GM12878 (cell line): ENCODE measurements around the gene FOXP1. TPM values are rescaled to one million over a fixed set of nuclear protein-coding genes. Genes with fewer than 3 reads are reported as not detected.

Experiments used
- ATAC-seq: fragments of 200-7000 bp; cut with Tn5 transposase; 3 replicates; pipeline ENCODE4 v1.9.1; 2020; ENCODE audit warnings: mild to moderate bottlenecking, moderate library complexity
- BruUV-seq: library from RNA; stranded (reverse); fragments of 400-500 nt; replicated peaks from 2 replicates; lab custom pipeline; 2021; lab: Mats Ljungman, UMichigan
- CTCF ChIA-PET: fragments of 300-600 bp; sonication (Branson Sonifier 250); formaldehyde crosslinking; extraction: SDS; loops from one replicate; lab custom pipeline; 2021; ENCODE audit warnings: inconsistent platforms; lab: Yijun Ruan, JAX
- POLR2A ChIA-PET: fragments of 350-600 bp; formaldehyde crosslinking; extraction: SDS; loops from one replicate; lab custom pipeline; 2021; ENCODE audit warnings: inconsistent platforms; lab: Charles Lee
- RAD21 ChIA-PET: fragments of 300-600 bp; sonication (Branson Sonifier 250); formaldehyde crosslinking; loops from one replicate; lab custom pipeline; 2023; ENCODE audit warnings: antibody characterized with exemption; ENCODE audit not compliant: unreplicated experiment; lab: Charles Lee
- SMC1A ChIA-PET: fragments of 300-600 bp; sonication (Branson Sonifier 250); formaldehyde crosslinking; loops from one replicate; lab custom pipeline; 2023; ENCODE audit not compliant: unreplicated experiment, uncharacterized antibody; lab: Charles Lee
- DNase-seq: peaks from one replicate; pipeline ENCODE4 v3.0.0-alpha.2; 2011; ENCODE audit warnings: low read depth, low spot score
- FAIRE-seq: peaks from 3 replicates; lab custom pipeline; 2011; peaks lifted over from hg19 to GRCh38; lab: Jason Lieb, UNC
- H2AFZ ChIP-seq: 2 replicates; pipeline ENCODE4 v1.6.0; 2011; ENCODE audit warnings: low read depth, low read length, control low read depth; ENCODE audit not compliant: control insufficient read depth
- H3K27ac ChIP-seq: 2 replicates; pipeline ENCODE4 v1.5.1; 2011; ENCODE audit warnings: control low read depth; ENCODE audit not compliant: control insufficient read depth, insufficient read depth
- H3K27me3 ChIP-seq, 2 experiments: replicated peaks in 1 of 2; 2 replicates each; pipeline versions ENCODE4 v1.6.0 to v1.6.1; 2011; ENCODE audit warnings: low read length in 1 of 2; ENCODE audit not compliant: control insufficient read depth in 2 of 2, insufficient read depth in 2 of 2
- H3K36me3 ChIP-seq, 2 experiments: 2 replicates each; pipeline ENCODE4 v1.5.1; 2011; ENCODE audit warnings: low read length in 1 of 2; ENCODE audit not compliant: control insufficient read depth in 2 of 2, insufficient read depth in 2 of 2
- H3K4me1 ChIP-seq: 2 replicates; pipeline ENCODE4 v1.6.1; 2011; ENCODE audit warnings: mild to moderate bottlenecking, low read length, moderate library complexity, mixed read lengths; ENCODE audit not compliant: control insufficient read depth, insufficient read depth
- H3K4me2 ChIP-seq: 2 replicates; pipeline ENCODE4 v1.6.0; 2011; ENCODE audit warnings: control low read depth; ENCODE audit not compliant: control insufficient read depth, insufficient read depth
- H3K4me3 ChIP-seq: fragments of 200-600 bp; sonication (generic); 2 replicates; pipeline ENCODE4 v1.5.1; 2016
- H3K79me2 ChIP-seq: 2 replicates; pipeline ENCODE4 v1.6.0; 2011; ENCODE audit warnings: low read length; ENCODE audit not compliant: control insufficient read depth, insufficient read depth
- H3K9ac ChIP-seq: 2 replicates; pipeline ENCODE4 v1.8.0; 2011; ENCODE audit warnings: low read length, control low read depth, mixed read lengths; ENCODE audit not compliant: control insufficient read depth, insufficient read depth
- H3K9me3 ChIP-seq: replicated peaks from 3 replicates; pipeline ENCODE4 v1.5.1; 2011; ENCODE audit warnings: mild to moderate bottlenecking, low read length; ENCODE audit not compliant: control insufficient read depth, insufficient read depth
- H4K20me1 ChIP-seq: 2 replicates; pipeline ENCODE4 v1.6.0; 2011; ENCODE audit not compliant: control insufficient read depth, insufficient read depth
- BCL11A ChIP-seq: IDR thresholded peaks from 2 replicates; pipeline ENCODE4 v1.6.1; 2011; ENCODE audit warnings: low read depth, low read length
- BHLHE40 ChIP-seq, 2 experiments: fragments of 450-650 bp in 1 of 2; IDR thresholded peaks; 2 replicates each; pipeline ENCODE4 v1.6.1; 2011 to 2017; ENCODE audit warnings: low read depth in 2 of 2, borderline replicate concordance in 1 of 2, improper control_type of control experiment in 1 of 2, low read length in 1 of 2, mild to moderate bottlenecking in 1 of 2
- IKZF2 ChIP-seq, 2 experiments: fragments of 450-650 bp; IDR thresholded peaks; 2 replicates each; pipeline ENCODE4 v1.6.1; 2017; ENCODE audit warnings: mild to moderate bottlenecking in 2 of 2, moderate library complexity in 2 of 2
- KAT2A ChIP-seq: conservative IDR thresholded peaks from 2 replicates; pipeline ENCODE4 v1.6.1; 2011; ENCODE audit warnings: low read depth, low read length; ENCODE audit not compliant: control insufficient read depth
- PML ChIP-seq: IDR thresholded peaks from 2 replicates; pipeline ENCODE4 v1.6.1; 2012; ENCODE audit warnings: low read length, inconsistent platforms
- POLR2A ChIP-seq: IDR thresholded peaks from 2 replicates; pipeline ENCODE4 v1.6.1; 2011; ENCODE audit warnings: low read depth, mild to moderate bottlenecking, low read length
- RUNX3 ChIP-seq: IDR thresholded peaks from 2 replicates; pipeline ENCODE4 v1.6.1; 2012; ENCODE audit warnings: low read length, inconsistent platforms
- SMAD1 ChIP-seq: fragments of 450-650 bp; IDR thresholded peaks from 2 replicates; pipeline ENCODE4 v1.6.1; 2018; ENCODE audit warnings: mild to moderate bottlenecking, low read depth; ENCODE audit not compliant: partially characterized antibody
- SMAD5 ChIP-seq: IDR thresholded peaks from 2 replicates; pipeline ENCODE4 v1.6.1; 2016; ENCODE audit warnings: antibody characterized with exemption, low read depth
- SREBF2 ChIP-seq: IDR thresholded peaks from 2 replicates; pipeline ENCODE4 v1.6.1; 2012; ENCODE audit warnings: mild to moderate bottlenecking, low read length
- SUZ12 ChIP-seq: fragments of 200-600 bp; sonication (generic); IDR thresholded peaks from one replicate; pipeline ENCODE4 v1.6.1; 2018; ENCODE audit warnings: antibody characterized with exemption, mild to moderate bottlenecking; ENCODE audit not compliant: unreplicated experiment
- TAF1 ChIP-seq: IDR thresholded peaks from 2 replicates; pipeline ENCODE4 v1.6.1; 2011; ENCODE audit warnings: mild to moderate bottlenecking, low read depth, low read length, borderline replicate concordance
- TARDBP ChIP-seq: IDR thresholded peaks from 2 replicates; pipeline ENCODE4 v1.6.1; 2016; ENCODE audit warnings: borderline replicate concordance
- YBX1 ChIP-seq: fragments of 450-650 bp; IDR thresholded peaks from 2 replicates; pipeline ENCODE4 v1.6.1; 2016; ENCODE audit warnings: antibody characterized with exemption
- ZBED1 ChIP-seq: IDR thresholded peaks from 2 replicates; pipeline ENCODE4 v1.6.1; 2016; ENCODE audit warnings: borderline replicate concordance
- ZNF384 ChIP-seq: IDR thresholded peaks from 2 replicates; pipeline ENCODE4 v1.6.1; 2012; ENCODE audit warnings: low read depth, mild to moderate bottlenecking, low read length, improper control_type of control experiment, borderline replicate concordance
- WGBS: methylation state at CpG from one replicate; pipeline ENCODE4 v1.1.6; 2016; ENCODE audit warnings: low lambda C conversion rate; ENCODE audit not compliant: insufficient replicate concordance, insufficient coverage; ENCODE audit errors: missing lambda C conversion rate; 5-methylcytosine and 5-hydroxymethylcytosine counted together
- in situ Hi-C: fragments of 300-500 bp; cut with MboI; formaldehyde crosslinking; loops from 9 replicates; pipeline ENCODE4 v1.14.3; 2018; ENCODE audit warnings: mixed read lengths
- intact Hi-C: fragments of 100-400 bp; cut with micrococcal nuclease; formaldehyde crosslinking; loops from one replicate; pipeline ENCODE4 v1.14.2; 2022; ENCODE audit not compliant: unreplicated experiment
- polyA plus RNA-seq, 11 experiments: library from polyadenylated mRNA; depleted of rRNA in 4 of 11; unstranded in 6 of 11; stranded (reverse) in 5 of 11; fragments of >200 nt; fragmentation: Nextera tagmentation in 4 of 11; fragmentation: Illumina TruSeq in 1 of 11; extraction: Ambion mirVana in 4 of 11; extraction: Trizol in 1 of 11; gene quantifications; 1 replicate in 1 of 11; 2 replicates in 10 of 11; pipeline versions ENCODE4 v1.2.1 to v1.2.3, GENCODE V29; 2011 to 2016; ENCODE audit warnings: inconsistent platforms in 2 of 11, missing spikeins in 2 of 11, low read depth in 1 of 11
- total RNA-seq, 4 experiments: library from RNA; depleted of rRNA in 3 of 4; stranded (reverse); fragments of >200 nt in 3 of 4; fragmentation: Illumina TruSeq in 1 of 4; extraction: Trizol in 1 of 4; gene quantifications; 2 replicates each; pipeline versions ENCODE4 v1.2.1 to v1.2.3, GENCODE V29; 2013 to 2021
- TF ChIP-seq, protein P1 (sequence below): IDR thresholded peaks from 2 replicates; pipeline ENCODE4 v1.6.1; 2012; ENCODE audit warnings: low read length, inconsistent platforms
- TF ChIP-seq, protein P2 (sequence below): fragments of 150-350 bp; IDR thresholded peaks from 2 replicates; pipeline ENCODE4 v1.6.1; 2016; ENCODE audit warnings: low read depth, low read length
- TF ChIP-seq, protein P3 (sequence below): fragments of 450-650 bp; formaldehyde crosslinking; IDR thresholded peaks from 2 replicates; pipeline ENCODE4 v1.5.0; 2022; ENCODE audit warnings: mild to moderate bottlenecking, missing genetic modification characterization

FOXP1 gene
- total and polyA plus RNA-seq, 10 of the 15 experiments (the other 5 are each of a cell fraction or from before 2014, with no cell fraction given): 0.05 to 1.6 (median 0.20) TPM; not detected in 1

DNA sequence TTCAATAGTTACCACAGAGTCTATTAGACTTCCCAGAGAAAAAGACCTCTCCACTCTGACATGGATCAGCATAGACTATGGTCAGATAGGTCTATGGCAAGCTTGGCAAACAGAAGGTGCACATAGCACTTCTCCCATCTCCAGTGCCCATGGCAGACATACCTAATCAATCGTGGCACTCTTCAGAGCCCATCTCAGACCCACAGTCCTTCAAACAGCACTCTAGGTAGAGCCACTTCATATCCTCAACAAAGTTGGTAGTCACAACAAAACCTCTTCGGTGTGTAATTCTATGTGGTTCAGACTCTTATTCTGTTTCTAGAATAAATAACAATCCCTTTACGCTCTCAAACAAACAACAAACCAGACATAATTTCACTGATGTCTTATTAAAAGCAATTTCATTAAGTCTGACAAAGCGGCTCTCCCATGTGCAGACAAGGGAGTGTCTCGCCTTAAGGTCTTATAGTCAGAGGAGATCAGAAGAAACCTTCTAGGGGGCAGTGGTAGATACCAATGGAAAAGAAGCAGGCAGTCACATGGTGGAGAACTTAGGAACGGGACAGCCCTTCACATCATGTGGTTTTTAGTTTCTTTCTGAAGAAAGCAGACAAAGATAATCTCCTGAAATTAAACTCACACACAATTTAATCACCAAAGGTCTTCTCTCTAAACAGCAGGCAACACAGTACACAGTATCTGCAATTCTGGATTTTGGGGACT is 483.4 kb downstream of the FOXP1 start:
- peaks cover 0 to 7% of the 10 kb centered on the region in 2 experiments; a peak in 1 of 4 replicates for H3K27me3 ChIP-seq
- H3K36me3 ChIP-seq: no peaks in the 10 kb centered on the region
- H3K9me3 ChIP-seq: no peaks in the 10 kb centered on the region
- no peaks in the 10 kb centered on the region for H3K4me1 ChIP-seq
- intact Hi-C loops (no loop called here), in situ Hi-C loops (no loop called here)
- H2AFZ ChIP-seq: no peak overlapping the region
- no peak for FAIRE-seq
- no peak overlapping the region for H3K4me2 ChIP-seq
- ChIA-PET POLR2A (no interaction called here), CTCF (no interaction called here), RAD21 (no interaction called here), SMC1A (no interaction called here)
- no peak overlapping the region for H3K9ac ChIP-seq
- H3K4me3 ChIP-seq: no peak overlapping the region
- H3K27ac ChIP-seq: no peak overlapping the region
- whole genome bisulfite sequencing: 37% methylated on average over 6 of the region's 6 CpGs
- H3K79me2 ChIP-seq: no peaks in the 10 kb centered on the region
- H4K20me1 ChIP-seq: no peaks in the 10 kb centered on the region
- no peak for ATAC-seq
- DNase-seq: no peak
- BruUV-seq: no TSS peak
- no peak for TF ChIP-seq TARDBP
- TF ChIP-seq PML: no peak
- TF ChIP-seq ZBED1: no peak
- TF ChIP-seq BCL11A: no peak
- no peak for TF ChIP-seq KAT2A
- TF ChIP-seq SUZ12: no peak
- TF ChIP-seq BHLHE40 (IDR thresholded peaks at IDR 0.05; ENCODE audit: borderline replicate concordance in 1 of 2, low read depth in 2 of 2, low read length in 1 of 2): no peak
- no peak for TF ChIP-seq SMAD1
- TF ChIP-seq, protein P1, sequence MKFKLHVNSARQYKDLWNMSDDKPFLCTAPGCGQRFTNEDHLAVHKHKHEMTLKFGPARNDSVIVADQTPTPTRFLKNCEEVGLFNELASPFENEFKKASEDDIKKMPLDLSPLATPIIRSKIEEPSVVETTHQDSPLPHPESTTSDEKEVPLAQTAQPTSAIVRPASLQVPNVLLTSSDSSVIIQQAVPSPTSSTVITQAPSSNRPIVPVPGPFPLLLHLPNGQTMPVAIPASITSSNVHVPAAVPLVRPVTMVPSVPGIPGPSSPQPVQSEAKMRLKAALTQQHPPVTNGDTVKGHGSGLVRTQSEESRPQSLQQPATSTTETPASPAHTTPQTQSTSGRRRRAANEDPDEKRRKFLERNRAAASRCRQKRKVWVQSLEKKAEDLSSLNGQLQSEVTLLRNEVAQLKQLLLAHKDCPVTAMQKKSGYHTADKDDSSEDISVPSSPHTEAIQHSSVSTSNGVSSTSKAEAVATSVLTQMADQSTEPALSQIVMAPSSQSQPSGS: no peak
- TF ChIP-seq SMAD5: no peak
- TF ChIP-seq SREBF2: no peak
- no peak for TF ChIP-seq POLR2A
- TF ChIP-seq ZNF384: no peak
- TF ChIP-seq, protein P2, sequence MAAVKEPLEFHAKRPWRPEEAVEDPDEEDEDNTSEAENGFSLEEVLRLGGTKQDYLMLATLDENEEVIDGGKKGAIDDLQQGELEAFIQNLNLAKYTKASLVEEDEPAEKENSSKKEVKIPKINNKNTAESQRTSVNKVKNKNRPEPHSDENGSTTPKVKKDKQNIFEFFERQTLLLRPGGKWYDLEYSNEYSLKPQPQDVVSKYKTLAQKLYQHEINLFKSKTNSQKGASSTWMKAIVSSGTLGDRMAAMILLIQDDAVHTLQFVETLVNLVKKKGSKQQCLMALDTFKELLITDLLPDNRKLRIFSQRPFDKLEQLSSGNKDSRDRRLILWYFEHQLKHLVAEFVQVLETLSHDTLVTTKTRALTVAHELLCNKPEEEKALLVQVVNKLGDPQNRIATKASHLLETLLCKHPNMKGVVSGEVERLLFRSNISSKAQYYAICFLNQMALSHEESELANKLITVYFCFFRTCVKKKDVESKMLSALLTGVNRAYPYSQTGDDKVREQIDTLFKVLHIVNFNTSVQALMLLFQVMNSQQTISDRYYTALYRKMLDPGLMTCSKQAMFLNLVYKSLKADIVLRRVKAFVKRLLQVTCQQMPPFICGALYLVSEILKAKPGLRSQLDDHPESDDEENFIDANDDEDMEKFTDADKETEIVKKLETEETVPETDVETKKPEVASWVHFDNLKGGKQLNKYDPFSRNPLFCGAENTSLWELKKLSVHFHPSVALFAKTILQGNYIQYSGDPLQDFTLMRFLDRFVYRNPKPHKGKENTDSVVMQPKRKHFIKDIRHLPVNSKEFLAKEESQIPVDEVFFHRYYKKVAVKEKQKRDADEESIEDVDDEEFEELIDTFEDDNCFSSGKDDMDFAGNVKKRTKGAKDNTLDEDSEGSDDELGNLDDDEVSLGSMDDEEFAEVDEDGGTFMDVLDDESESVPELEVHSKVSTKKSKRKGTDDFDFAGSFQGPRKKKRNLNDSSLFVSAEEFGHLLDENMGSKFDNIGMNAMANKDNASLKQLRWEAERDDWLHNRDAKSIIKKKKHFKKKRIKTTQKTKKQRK: no peak
- no peak for TF ChIP-seq RUNX3
- no peak for TF ChIP-seq IKZF2 (IDR thresholded peaks at IDR 0.05)
- TF ChIP-seq, protein P3, sequence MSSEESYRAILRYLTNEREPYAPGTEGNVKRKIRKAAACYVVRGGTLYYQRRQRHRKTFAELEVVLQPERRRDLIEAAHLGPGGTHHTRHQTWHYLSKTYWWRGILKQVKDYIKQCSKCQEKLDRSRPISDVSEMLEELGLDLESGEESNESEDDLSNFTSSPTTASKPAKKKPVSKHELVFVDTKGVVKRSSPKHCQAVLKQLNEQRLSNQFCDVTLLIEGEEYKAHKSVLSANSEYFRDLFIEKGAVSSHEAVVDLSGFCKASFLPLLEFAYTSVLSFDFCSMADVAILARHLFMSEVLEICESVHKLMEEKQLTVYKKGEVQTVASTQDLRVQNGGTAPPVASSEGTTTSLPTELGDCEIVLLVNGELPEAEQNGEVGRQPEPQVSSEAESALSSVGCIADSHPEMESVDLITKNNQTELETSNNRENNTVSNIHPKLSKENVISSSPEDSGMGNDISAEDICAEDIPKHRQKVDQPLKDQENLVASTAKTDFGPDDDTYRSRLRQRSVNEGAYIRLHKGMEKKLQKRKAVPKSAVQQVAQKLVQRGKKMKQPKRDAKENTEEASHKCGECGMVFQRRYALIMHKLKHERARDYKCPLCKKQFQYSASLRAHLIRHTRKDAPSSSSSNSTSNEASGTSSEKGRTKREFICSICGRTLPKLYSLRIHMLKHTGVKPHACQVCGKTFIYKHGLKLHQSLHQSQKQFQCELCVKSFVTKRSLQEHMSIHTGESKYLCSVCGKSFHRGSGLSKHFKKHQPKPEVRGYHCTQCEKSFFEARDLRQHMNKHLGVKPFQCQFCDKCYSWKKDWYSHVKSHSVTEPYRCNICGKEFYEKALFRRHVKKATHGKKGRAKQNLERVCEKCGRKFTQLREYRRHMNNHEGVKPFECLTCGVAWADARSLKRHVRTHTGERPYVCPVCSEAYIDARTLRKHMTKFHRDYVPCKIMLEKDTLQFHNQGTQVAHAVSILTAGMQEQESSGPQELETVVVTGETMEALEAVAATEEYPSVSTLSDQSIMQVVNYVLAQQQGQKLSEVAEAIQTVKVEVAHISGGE: no peak
- TF ChIP-seq YBX1: no peak
- TF ChIP-seq TAF1: no peak
